ENCODE measurements around the gene KCNK6.

KCNK6 gene

DNA sequence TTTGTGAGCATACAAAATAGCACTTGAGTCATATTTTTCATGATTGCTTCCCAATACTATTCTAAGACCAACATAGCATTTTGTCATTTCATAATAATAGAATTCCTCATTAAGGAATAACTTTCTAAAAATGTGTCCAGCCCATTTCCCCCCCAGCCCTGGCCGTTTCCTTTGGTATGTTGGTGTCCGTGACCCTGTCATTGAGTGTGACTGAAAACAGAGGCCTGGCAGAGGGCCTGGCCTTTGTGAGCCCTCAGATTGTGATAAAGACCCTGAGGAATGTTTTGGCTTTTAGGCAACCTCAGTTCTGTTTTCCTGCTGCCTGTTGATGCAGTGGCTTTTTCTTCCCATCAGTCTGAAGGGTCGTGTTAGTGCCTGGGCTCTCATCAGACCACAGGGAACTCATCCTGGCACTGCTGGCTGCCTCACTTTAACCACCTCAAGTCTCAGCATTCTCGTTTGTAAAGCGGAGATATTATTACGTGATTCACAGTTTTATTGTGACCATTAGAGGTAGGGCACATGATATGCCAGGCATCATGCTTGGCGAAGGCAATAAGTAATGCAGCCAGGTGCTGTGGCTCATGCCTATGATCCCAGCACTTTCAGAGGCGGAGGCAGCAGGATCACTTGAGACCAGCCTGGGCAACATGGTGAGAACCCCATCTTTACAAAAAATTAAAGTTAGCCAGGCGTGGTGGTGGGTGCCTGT is 41.5 kb upstream of the KCNK6 start:
- CTCF ChIA-PET = interaction anchor here (0.6 kb wide), 1 partner anchor 337 kb away, joined by 4 read pairs; no protein-coding TSS in a partner anchor
- TF ChIP-seq, protein P1, sequence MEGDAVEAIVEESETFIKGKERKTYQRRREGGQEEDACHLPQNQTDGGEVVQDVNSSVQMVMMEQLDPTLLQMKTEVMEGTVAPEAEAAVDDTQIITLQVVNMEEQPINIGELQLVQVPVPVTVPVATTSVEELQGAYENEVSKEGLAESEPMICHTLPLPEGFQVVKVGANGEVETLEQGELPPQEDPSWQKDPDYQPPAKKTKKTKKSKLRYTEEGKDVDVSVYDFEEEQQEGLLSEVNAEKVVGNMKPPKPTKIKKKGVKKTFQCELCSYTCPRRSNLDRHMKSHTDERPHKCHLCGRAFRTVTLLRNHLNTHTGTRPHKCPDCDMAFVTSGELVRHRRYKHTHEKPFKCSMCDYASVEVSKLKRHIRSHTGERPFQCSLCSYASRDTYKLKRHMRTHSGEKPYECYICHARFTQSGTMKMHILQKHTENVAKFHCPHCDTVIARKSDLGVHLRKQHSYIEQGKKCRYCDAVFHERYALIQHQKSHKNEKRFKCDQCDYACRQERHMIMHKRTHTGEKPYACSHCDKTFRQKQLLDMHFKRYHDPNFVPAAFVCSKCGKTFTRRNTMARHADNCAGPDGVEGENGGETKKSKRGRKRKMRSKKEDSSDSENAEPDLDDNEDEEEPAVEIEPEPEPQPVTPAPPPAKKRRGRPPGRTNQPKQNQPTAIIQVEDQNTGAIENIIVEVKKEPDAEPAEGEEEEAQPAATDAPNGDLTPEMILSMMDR (conservative IDR thresholded peaks at IDR 0.05; ENCODE audit: low read depth) = no peak
- peak overlapping the region; percentile 39 for H3K27ac ChIP-seq
- no peak for DNase-seq (ENCODE audit: low spot score)
- POLR2A ChIA-PET (ENCODE audit: low non-redundant PET) = no interaction called here

DNA sequence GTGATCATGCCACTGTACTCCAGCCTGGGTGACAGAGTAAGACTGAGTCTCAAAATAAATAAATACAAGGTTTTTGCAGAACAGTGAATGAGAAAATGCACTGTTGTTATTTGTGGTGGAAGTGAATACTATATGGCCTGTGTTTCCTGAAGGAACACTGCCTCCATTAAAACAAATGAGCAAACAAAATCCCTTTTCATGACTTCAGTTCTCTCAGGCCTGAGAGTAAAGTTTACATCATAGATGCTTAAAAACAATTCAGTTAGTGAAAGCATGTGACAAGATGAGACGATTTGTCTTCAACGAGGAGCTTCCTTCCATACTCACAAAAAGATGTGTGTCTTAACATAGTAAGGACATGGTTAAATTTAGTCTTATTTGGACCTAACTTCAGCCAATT is 40.9 kb upstream of the KCNK6 start:
- ChIA-PET CTCF (interaction anchor here (0.6 kb wide), 2 partner anchors 11 to 337 kb away, joined by 4 read pairs; no protein-coding TSS in a partner anchor), POLR2A (ENCODE audit: low non-redundant PET) (no interaction called here)
- TF ChIP-seq, protein P1 (conservative IDR thresholded peaks at IDR 0.05; ENCODE audit: low read depth) = no peak
- no peak for DNase-seq (ENCODE audit: low spot score)
- peak overlapping the region; percentile 39 for H3K27ac ChIP-seq

DNA sequence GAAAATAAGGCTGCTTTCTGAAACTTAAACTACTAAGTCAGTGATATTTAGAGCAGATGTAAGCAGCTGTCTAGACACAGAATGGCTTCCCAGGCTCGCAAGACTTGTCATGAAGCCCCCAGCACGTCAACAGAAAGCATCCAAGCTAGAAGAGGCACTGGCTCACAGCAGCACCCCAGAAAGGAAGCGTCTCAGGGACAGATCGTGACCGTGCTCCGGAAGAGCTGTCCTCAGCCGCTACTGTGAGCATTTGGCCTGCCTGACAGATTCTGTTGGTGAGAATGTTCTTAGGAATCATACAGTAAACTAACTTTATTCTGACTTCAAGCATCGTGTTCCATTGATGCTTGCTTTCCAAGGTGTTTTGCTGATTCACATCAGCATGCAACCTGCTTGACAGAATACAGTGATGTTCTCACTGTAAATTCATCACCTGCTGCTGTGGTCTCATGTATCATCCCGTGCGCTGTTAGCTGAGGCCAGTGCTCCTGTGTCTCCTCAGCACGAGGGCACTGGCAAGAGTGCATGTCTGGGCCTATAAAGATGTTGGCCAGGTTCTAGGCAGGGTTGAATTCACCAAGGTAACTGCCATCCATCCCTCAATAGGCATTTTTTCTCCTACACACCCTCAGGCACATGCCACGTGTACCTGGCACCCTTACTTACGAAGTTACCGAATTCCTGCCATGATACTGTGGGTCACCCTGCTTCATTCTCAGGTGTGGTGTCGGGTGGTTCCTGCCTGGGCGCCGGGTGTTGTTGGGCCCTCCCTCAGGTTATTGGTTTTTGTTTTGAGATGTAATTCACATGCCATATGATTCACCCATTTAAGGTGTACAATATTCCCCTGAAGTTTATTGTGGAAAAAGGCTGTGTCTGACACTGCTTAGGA is 39.4 kb upstream of the KCNK6 start:
- POLR2A ChIA-PET (ENCODE audit: low non-redundant PET) = interaction anchor here (1.4 kb wide), 1 partner anchor 15 kb away, joined by 5 read pairs; no protein-coding TSS in a partner anchor
- CTCF ChIA-PET = interaction anchor here (0.6 kb wide), 1 partner anchor 717 kb away, joined by 3 read pairs; no protein-coding TSS in a partner anchor
- peak overlapping the region; percentile 9 for H3K27ac ChIP-seq
- TF ChIP-seq, protein P1 (conservative IDR thresholded peaks at IDR 0.05; ENCODE audit: low read depth) = no peak
- DNase-seq (ENCODE audit: low spot score) = no peak

DNA sequence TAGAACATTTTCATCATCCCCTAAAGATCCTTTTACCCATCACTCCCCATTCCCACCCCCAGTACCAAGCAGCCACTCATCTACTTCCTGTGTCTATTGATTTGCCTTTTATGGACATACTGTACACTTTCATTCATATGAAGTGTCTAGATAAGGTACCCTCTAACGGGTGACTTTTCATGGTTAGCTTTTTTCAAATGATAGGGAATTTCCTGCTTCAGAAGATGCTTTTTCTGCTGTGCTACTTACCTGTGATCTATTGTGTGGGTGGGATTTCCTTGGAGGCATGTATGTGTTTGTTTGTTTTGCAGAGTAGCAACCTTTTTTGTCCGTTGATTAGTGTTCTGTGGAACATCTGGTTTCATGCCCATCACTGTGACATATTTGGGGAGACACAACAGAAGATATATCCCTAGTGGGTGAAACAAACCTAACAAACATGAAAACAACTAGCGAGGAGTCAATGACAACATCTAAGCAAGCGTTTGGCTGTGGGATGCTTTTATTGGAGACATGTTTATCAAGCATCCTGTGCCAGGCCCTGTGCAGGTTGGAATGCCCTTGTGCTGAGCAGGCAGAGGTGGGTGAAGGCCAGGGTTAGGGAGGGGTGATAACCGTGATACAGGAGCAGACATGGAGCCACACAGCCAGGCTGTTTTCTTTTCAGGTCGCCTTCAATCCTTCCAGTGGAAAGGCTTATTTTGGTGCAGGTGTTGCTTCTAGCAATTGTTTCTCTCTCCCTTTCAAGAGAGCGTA is 37.7 kb upstream of the KCNK6 start:
- H3K27ac ChIP-seq = no peak overlapping the region; the same call in 1 of the 2 replicates
- DNase-seq (ENCODE audit: low spot score) = no peak
- TF ChIP-seq, protein P1 (conservative IDR thresholded peaks at IDR 0.05; ENCODE audit: low read depth) = no peak
- ChIA-PET POLR2A (ENCODE audit: low non-redundant PET) (no interaction called here), CTCF (no interaction called here)

DNA sequence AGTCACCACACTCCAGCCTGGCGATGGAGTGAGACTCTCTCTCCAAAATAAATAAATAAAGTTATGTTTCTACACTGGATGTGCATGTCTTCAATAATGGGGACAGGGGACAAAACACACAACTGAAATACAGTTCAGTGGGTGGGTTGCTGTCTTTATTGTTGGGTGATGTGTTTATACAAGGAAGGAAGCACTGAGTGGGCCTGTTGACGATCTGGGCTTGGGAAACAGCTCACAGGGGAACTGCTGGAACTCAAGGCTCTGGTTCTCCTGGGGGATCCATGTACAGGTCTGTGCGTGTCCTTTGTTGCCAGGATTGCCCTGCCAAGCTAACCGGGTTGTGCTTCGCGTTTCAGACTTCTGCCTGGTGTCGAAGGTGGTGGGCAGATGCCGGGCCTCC is 36.4 kb upstream of the KCNK6 start:
- H3K27ac ChIP-seq = peak overlapping the region; percentile 36; the same call in 1 of the 2 replicates
- no peak for DNase-seq (ENCODE audit: low spot score)
- TF ChIP-seq, protein P1 (conservative IDR thresholded peaks at IDR 0.05; ENCODE audit: low read depth) = no peak
- ChIA-PET CTCF (no interaction called here), POLR2A (ENCODE audit: low non-redundant PET) (no interaction called here)

DNA sequence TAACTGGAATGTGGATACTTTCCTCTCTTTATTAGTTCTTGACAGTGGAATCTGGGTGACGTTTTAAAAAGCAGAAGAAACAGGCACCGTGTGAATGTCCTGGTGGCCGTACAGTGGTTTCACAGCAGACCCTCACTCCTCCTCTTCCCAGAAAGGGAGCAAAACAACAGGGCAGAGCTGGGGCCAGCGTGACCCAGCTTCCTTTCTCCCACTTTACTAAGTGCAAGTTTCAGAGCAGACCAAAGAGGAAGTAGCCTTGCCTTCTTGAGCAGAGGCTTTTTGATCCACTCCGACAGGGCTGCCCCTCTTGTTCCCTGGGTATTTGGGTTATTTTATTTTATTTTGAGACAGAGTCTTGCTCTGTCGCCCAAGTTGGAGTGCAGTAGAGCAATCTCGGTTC is 35.2 kb upstream of the KCNK6 start:
- DNase-seq (ENCODE audit: low spot score) = no peak
- ChIA-PET POLR2A (ENCODE audit: low non-redundant PET) (interaction anchor here (0.5 kb wide), 1 partner anchor 232 kb away, joined by 3 read pairs; no protein-coding TSS in a partner anchor), CTCF (no interaction called here)
- H3K27ac ChIP-seq = peak overlapping the region; percentile 6
- TF ChIP-seq, protein P1 (conservative IDR thresholded peaks at IDR 0.05; ENCODE audit: low read depth) = no peak

All from RWPE1 (cell line).